ENCODE data around the gene OLIG1.

The OLIG1 gene

GRCh38 chr21:33105088-33105487, 35.1 kb downstream of the OLIG1 start:
- FAIRE-seq: no peak

GRCh38 chr21:33108228-33108627, 38.3 kb downstream of the OLIG1 start:
- no peak for FAIRE-seq

- no peak for FAIRE-seq
Measured at GRCh38 chr21:33109574-33110339, 39.8 kb downstream of the OLIG1 start.

- FAIRE-seq: no peak
Measured at GRCh38 chr21:33110340-33110715, 40.4 kb downstream of the OLIG1 start.

GRCh38 chr21:33111577-33111976, 41.6 kb downstream of the OLIG1 start:
- FAIRE-seq: no peak

- FAIRE-seq: no peak
Measured at GRCh38 chr21:33112151-33112550, 42.2 kb downstream of the OLIG1 start.

GRCh38 chr21:33112681-33113080, 42.7 kb downstream of the OLIG1 start:
- no peak for FAIRE-seq

GRCh38 chr21:33113131-33113530, 43.2 kb downstream of the OLIG1 start:
- no peak for FAIRE-seq

GRCh38 chr21:33114276-33114675, 44.3 kb downstream of the OLIG1 start:
- FAIRE-seq: no peak

GRCh38 chr21:33115631-33116510, 45.9 kb downstream of the OLIG1 start:
- no peak for FAIRE-seq

- no peak for FAIRE-seq
Measured at GRCh38 chr21:33116676-33117075, 46.7 kb downstream of the OLIG1 start.

GRCh38 chr21:33117101-33117888, 47.4 kb downstream of the OLIG1 start:
- FAIRE-seq: no peak
